ENCODE results near the gene HSP90AB1.

The HSP90AB1 gene

GRCh38 chr6:44235891-44236516 lies 10.9 kb upstream of the HSP90AB1 start:
- DNase-seq (ENCODE audit: low read depth), result no peak

- DNase-seq (ENCODE audit: low read depth), result peak; percentile 99
Measured at GRCh38 chr6:44237021-44237812, 9.7 kb upstream of the HSP90AB1 start.

DNA sequence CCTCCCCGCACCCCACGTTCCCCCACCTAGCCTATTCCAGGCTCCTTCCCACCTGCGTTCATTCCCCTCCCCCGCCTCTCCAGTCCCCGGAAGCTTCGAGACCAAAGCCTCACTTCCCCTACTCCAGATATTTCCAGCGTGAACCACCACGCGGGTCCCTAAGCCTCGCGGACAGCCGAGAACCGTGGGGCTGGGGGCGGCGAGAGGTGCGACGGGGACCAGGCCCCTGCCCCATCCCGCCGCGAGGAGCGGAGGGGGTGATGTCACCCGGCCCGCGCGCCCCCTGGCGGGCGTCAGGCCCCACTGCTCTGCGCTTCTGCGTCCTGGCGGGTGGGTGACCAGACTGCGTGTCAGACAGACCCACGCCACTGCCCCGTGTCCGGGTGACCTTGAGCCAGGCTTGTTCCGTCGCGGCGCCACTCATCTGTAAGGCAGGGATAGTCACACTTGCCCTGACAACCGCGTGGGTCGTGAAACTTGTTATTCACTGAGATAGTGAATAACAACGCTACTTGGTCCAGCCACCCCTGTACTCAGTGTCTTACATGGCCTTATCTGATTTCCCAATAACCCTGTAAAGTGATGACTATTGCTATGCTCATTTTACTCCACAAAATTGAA lies 9.0 kb upstream of the HSP90AB1 start:
- peak; percentile 74 for DNase-seq (ENCODE audit: low read depth)

DNA sequence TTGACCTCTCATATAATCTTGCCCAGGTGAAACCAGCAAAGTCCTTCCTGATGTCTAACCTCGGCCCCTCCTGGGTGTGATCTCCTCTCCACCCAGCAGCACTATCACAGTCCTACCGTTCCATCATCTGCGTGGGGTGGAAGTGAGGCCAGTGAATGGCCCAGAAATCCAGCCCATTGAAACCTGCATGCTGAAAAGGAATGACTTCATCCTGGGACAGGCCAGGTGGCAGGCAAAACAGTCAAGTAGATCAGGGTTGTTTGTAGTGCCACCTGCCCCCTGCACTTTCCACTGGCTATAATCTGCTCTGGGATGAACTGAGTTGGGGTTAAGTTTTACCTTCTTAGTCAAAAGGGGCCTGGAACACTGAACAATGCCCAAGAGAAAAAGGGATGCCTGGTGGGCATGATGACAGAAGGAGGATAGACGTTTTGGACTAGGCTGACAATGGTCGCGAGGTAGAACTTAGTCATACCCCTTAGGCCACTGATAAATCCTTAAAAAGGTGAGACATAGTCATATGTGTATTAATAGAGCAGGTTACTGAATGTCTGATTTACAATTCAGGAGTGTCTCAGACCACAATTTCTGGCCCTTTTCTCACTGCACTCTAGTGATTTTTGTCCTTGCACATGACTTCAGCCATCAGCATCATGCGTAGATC lies 8.1 kb upstream of the HSP90AB1 start:
- DNase-seq (ENCODE audit: low read depth), result no peak

- DNase-seq (ENCODE audit: low read depth), result no peak
Measured at GRCh38 chr6:44243345-44243744, 3.6 kb upstream of the HSP90AB1 start.

GRCh38 chr6:44245391-44245911 lies 1.4 kb upstream of the HSP90AB1 start:
- DNase-seq (ENCODE audit: low read depth), result no peak

DNA sequence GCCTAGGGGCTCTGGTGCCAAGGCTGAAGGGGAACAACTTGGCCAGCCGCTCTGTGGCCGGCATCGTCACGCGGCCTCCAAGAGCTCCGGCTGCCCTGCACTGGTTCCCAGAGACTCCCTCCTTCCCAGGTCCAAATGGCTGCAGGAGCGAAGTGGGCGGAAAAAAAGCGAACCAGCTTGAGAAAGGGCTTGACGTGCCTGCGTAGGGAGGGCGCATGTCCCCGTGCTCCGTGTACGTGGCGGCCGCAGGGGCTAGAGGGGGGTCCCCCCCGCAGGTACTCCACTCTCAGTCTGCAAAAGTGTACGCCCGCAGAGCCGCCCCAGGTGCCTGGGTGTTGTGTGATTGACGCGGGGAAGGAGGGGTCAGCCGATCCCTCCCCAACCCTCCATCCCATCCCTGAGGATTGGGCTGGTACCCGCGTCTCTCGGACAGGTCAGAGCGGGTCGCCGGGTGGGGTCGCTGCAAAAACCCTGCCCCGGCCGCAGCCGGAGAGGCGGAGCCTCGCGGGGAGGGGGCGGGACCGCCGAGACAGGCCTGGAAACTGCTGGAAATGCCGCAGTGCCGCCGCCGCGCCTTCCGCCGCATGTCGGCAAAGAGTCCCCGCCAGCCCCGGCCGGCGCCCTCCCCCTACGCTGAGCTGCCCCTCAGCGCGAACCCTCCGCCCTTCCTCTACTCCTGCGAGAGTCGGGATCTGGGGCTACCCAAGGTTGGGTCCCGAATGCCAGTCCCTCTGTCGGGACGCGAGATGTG lies 814 bp upstream of the HSP90AB1 start:
- DNase-seq (ENCODE audit: low read depth), result peak; percentile 80

GRCh38 chr6:44247338-44248302 lies 719 bp downstream of the HSP90AB1 start:
- peak; percentile 66 for DNase-seq (ENCODE audit: low read depth)

- DNase-seq (ENCODE audit: low read depth), result no peak
Measured at GRCh38 chr6:44248579-44248978, 1.7 kb downstream of the HSP90AB1 start.

- no peak for DNase-seq (ENCODE audit: low read depth)
Measured at GRCh38 chr6:44249082-44249748, 2.3 kb downstream of the HSP90AB1 start.

DNA sequence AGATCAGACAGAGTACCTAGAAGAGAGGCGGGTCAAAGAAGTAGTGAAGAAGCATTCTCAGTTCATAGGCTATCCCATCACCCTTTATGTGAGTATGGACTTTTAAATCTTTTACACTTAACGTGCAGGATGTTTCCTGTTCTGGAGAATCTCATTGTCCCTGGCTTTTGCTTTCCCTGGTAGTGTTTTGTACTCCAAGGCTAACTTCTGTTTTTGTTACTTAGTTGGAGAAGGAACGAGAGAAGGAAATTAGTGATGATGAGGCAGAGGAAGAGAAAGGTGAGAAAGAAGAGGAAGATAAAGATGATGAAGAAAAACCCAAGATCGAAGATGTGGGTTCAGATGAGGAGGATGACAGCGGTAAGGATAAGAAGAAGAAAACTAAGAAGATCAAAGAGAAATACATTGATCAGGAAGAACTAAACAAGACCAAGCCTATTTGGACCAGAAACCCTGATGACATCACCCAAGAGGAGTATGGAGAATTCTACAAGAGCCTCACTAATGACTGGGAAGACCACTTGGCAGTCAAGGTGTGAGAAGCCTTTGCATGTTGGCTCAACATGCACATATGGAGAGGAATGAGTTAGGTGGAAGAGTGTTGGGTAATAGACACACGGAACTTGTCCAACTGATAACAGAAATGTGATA lies 3.3 kb downstream of the HSP90AB1 start:
- DNase-seq (ENCODE audit: low read depth), result no peak

- DNase-seq (ENCODE audit: low read depth), result no peak
Measured at GRCh38 chr6:44250718-44251123, 3.8 kb downstream of the HSP90AB1 start.

- no peak for DNase-seq (ENCODE audit: low read depth)
Measured at GRCh38 chr6:44251576-44252524, 4.9 kb downstream of the HSP90AB1 start.

DNA sequence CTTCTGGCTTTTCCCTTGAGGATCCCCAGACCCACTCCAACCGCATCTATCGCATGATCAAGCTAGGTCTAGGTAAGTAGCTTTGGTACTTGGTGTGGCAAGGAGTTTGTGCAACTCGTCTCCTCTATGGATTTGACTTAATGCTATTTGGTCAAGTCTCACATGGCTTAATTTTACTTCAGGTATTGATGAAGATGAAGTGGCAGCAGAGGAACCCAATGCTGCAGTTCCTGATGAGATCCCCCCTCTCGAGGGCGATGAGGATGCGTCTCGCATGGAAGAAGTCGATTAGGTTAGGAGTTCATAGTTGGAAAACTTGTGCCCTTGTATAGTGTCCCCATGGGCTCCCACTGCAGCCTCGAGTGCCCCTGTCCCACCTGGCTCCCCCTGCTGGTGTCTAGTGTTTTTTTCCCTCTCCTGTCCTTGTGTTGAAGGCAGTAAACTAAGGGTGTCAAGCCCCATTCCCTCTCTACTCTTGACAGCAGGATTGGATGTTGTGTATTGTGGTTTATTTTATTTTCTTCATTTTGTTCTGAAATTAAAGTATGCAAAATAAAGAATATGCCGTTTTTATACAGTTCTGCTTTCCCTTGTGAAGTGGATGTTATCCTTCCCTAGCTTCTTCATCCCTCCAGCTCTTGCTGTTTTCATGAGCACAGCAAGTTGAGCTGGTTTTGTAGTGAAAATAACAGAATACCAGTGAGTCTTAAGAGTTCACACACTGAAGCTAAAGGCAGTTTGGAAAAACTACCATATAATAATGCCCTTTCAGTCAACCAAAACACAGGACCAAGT lies 6.6 kb downstream of the HSP90AB1 start:
- peak; percentile 56 for DNase-seq (ENCODE audit: low read depth)

DNA sequence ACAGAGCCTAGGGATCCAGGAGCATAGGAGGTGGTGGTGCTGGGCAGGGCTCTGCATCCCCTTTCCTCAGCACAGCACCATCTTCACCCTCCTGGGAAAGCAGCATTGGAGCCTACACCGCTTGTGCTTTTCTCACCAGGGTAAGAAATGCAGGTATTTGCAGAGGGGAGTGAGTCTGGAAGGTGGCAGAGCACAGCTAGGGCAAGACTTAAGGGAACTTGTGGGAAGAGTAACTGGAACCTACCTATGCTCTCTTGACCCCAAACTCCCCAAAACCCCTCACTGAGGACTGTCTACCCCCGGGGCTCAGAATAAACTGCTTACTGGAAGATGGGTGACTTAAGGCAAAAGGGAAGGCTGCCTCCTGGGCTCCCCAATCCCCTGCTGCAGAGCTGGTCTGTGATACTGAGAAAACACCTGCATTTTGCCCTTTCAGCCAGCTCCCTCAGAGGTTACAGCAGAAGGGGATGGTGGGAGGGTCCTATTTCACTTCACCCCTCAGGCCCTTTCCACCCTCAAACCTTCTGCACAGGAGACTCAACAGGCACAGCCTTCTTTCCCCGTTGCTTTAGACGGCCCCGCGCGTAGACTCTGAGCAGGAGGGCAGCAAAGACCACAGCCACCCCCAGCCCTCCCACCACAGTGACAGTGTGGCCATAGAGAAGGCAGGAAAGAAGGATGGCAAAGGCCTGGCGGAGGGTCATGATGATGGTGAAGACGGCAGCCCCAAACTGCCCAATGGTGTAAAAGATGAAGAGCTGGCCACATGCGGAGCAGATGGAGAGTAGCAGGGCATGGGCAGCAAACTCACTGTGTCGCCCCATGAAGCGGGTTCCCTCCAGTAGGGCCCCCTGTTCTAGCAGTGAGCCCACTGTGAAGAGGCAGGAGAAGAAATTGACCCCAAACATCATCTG lies 7.5 kb downstream of the HSP90AB1 start:
- DNase-seq (ENCODE audit: low read depth), result no peak

- DNase-seq (ENCODE audit: low read depth), result peak; percentile 27
Measured at GRCh38 chr6:44255105-44255808, 8.4 kb downstream of the HSP90AB1 start.

All from EH (cell line).